Ovary (tissue), 9 donors: Measurements from ENCODE around the gene SNX7. TPM values are rescaled to one million over a fixed set of nuclear protein-coding genes. Genes with fewer than 3 reads are reported as not detected.

Source experiments
- DNase-seq, 5 donors: peaks; one replicate each; pipeline ENCODE4 v3.0.0-alpha.2; 2019 to 2020
- H3K27ac ChIP-seq, 2 donors: fragments of 200-600 bp; one replicate each; pipeline versions ENCODE4 v1.5.1 to v1.8.0; 2019 to 2022
- H3K27me3 ChIP-seq: fragments of 200-600 bp; one replicate; pipeline ENCODE4 v1.8.0; 2022
- H3K36me3 ChIP-seq: fragments of 200-600 bp; sonication (generic); one replicate; pipeline ENCODE4 v1.5.1; 2019
- H3K4me1 ChIP-seq: one replicate; pipeline ENCODE4 v1.8.1; 2013; ENCODE audit warnings: mild to moderate bottlenecking, moderate library complexity; ENCODE audit not compliant: insufficient read depth
- H3K4me3 ChIP-seq: fragments of 200-600 bp; sonication (generic); one replicate; pipeline ENCODE4 v1.5.1; 2017
- H3K9me3 ChIP-seq, 2 donors: fragments of 200-600 bp in 1 of 2; sonication (generic) in 1 of 2; one replicate each; pipeline versions ENCODE4 v1.5.1 to v1.8.1; 2013 to 2019; ENCODE audit warnings: mild to moderate bottlenecking in 1 of 2, moderate library complexity in 1 of 2
- EP300 ChIP-seq: sonication (generic); formaldehyde crosslinking; IDR thresholded peaks from one replicate; pipeline ENCODE4 v1.6.1; 2017; ENCODE audit warnings: antibody characterized with exemption
- POLR2A ChIP-seq: fragments of 450-650 bp; IDR thresholded peaks from one replicate; pipeline ENCODE4 v1.6.1; 2017; ENCODE audit warnings: antibody characterized with exemption, mild to moderate bottlenecking, moderate library complexity
- WGBS, 3 donors: extraction: QIAGEN DNeasy Blood & Tissue Kit in 1 of 3; methylation state at CpG; one replicate each; pipeline versions ENCODE4 v1.1.5 to v1.1.7; 2013 to 2017; 5-methylcytosine and 5-hydroxymethylcytosine counted together
- intact Hi-C, 4 donors: fragments of 100-400 bp; cut with DNase I; formaldehyde crosslinking; loops; one replicate each; pipeline versions ENCODE4 v1.11.0 to v1.15.1; 2022 to 2023
- polyA plus RNA-seq, 2 donors: library from polyadenylated mRNA; stranded (reverse); fragments of 200-250 nt in 1 of 2; fragments of 350-450 nt in 1 of 2; fragmentation: Illumina TruSeq in 1 of 2; extraction: RNeasy Lipid Tissue Mini Kit (QIAGEN cat#74804) in 1 of 2; gene quantifications; one replicate each; pipeline ENCODE4 v1.2.3, GENCODE V29; 2013 to 2014
- total RNA-seq, 7 donors: library from RNA; depleted of rRNA in 2 of 7; stranded (reverse); fragments of >200 nt in 2 of 7; fragmentation: NEBNext Ultra II Directional in 3 of 7; extraction: Animal tissue kit (Norgen Biotek cat#: 25700) in 3 of 7; gene quantifications; one replicate each; pipeline versions ENCODE4 v1.1.0 to v1.2.4, GENCODE V29; 2016 to 2023
- TF ChIP-seq, protein P1 (sequence below), 3 donors: fragments of 450-650 bp in 2 of 3; fragments of 200-600 bp in 1 of 3; IDR thresholded peaks; one replicate each; pipeline versions ENCODE4 v1.5.1 to v1.8.0; 2016 to 2022; ENCODE audit warnings: antibody characterized with exemption in 3 of 3, mild to moderate bottlenecking in 1 of 3
- donor health status: DM: no; HTN: no; CAD: no; lungs with moderate emphysema.
- donor health status: DM: no; HTN: no; CAD: no.
- donor health status: Bipolar disorder and iron deficiency.
- donor health status: DM: yes; HTN: yes; CAD: no.
- donor health status: DM: no; HTN: no; CAD: no.
- donor health status: DM: yes; HTN: yes; CAD: no.

The SNX7 gene
- total and polyA plus RNA-seq, 9 donors: 5.4 to 33.0 (median 11.7) TPM

GRCh38 chr1:98697781-98698180, 36.3 kb downstream of the SNX7 start:
- 87 to 98% (median 97%) methylated on average over 1 of the region's 1 CpG for WGBS, 3 donors
- intact Hi-C loops: no loop called here
- no peak overlapping the region for H3K27ac ChIP-seq
- DNase-seq: no peak
- no peaks in the 10 kb centered on the region for H3K4me1 ChIP-seq
- H3K27me3 ChIP-seq: no peaks in the 10 kb centered on the region
- H3K9me3 ChIP-seq: no peaks in the 10 kb centered on the region
- no peak overlapping the region for H3K4me3 ChIP-seq
- no peak for TF ChIP-seq EP300
- no peaks in the 10 kb centered on the region for H3K36me3 ChIP-seq

DNA sequence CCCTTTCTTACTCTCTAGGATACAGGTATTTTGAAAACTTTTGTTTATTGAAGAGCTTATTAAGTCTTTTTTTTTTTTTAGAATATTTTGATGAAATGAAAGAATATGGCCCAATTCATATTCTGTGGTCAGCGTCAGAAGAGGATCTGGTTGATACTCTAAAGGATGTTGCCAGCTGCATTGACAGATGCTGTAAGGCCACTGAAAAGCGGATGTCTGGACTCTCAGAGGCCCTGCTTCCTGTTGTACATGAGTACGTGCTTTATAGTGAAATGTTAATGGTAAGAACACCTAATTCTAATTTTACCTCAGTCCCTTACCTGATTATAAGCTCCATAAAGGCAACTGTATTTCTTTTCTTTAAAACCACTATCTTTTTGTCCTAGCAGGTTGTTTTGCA, 37.1 kb downstream of the SNX7 start:
- WGBS, 3 donors: 93 to 97% (median 94%) methylated on average over 3 of the region's 3 CpGs
- intact Hi-C loops: no loop called here
- H3K27me3 ChIP-seq: no peaks in the 10 kb centered on the region
- no peak overlapping the region for H3K4me3 ChIP-seq
- DNase-seq: no peak
- H3K27ac ChIP-seq: no peak overlapping the region
- no peaks in the 10 kb centered on the region for H3K4me1 ChIP-seq
- H3K9me3 ChIP-seq: no peaks in the 10 kb centered on the region
- no peaks in the 10 kb centered on the region for H3K36me3 ChIP-seq
- TF ChIP-seq POLR2A: no peak
- TF ChIP-seq, protein P1, sequence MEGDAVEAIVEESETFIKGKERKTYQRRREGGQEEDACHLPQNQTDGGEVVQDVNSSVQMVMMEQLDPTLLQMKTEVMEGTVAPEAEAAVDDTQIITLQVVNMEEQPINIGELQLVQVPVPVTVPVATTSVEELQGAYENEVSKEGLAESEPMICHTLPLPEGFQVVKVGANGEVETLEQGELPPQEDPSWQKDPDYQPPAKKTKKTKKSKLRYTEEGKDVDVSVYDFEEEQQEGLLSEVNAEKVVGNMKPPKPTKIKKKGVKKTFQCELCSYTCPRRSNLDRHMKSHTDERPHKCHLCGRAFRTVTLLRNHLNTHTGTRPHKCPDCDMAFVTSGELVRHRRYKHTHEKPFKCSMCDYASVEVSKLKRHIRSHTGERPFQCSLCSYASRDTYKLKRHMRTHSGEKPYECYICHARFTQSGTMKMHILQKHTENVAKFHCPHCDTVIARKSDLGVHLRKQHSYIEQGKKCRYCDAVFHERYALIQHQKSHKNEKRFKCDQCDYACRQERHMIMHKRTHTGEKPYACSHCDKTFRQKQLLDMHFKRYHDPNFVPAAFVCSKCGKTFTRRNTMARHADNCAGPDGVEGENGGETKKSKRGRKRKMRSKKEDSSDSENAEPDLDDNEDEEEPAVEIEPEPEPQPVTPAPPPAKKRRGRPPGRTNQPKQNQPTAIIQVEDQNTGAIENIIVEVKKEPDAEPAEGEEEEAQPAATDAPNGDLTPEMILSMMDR (IDR thresholded peaks at IDR 0.05): no peak
- no peak for TF ChIP-seq EP300

DNA sequence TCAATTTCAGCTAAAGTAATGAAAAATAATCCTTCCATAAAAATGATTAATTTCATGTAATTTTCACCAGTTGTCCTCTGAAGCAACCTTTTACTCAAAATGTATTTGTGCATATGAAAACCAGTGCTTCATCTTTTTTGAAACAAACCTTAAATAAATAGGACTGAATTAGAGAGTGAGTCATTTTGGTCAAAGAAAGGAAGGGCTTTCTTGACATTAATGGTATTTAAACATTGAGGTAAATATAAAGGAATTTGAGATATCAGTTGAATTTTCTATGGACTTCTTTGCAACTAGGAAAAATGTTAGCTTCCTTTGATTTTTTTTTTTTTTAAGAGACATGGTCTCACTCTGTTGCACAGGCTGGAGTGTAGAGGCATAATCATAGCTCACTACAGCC, 38.7 kb downstream of the SNX7 start:
- Histone ChIP-seq H3K27me3 (no peaks in the 10 kb centered on the region), H3K36me3 (no peaks in the 10 kb centered on the region), H3K9me3 (no peaks in the 10 kb centered on the region), H3K27ac (no peak overlapping the region), H3K4me3 (no peak overlapping the region), H3K4me1 (no peaks in the 10 kb centered on the region)
- DNase-seq: no peak
- intact Hi-C loops: no loop called here
- TF ChIP-seq, protein P1 (IDR thresholded peaks at IDR 0.05): no peak
- TF ChIP-seq POLR2A (no peak), EP300 (no peak)

DNA sequence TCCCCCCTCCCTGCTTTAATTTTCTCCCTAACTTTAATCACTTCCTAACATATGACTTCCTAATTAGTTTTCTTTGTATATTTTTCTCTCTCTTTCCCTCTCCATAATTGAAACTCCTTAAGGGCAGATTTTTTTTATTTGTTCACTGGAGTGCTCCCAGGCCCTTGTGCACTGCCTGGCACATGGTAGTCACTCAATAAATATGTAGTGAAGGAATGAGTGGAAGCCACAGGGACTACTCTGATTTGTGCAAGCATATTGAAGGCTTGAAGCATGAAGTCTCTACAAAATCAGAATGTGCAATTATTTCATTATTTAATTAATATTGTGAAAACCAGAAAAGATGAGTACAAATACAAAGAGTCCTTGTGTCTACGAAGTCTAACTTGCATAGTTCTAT, 41.5 kb downstream of the SNX7 start:
- Histone ChIP-seq H3K4me3 (no peak overlapping the region), H3K36me3 (no peaks in the 10 kb centered on the region), H3K27ac (no peak overlapping the region), H3K4me1 (no peaks in the 10 kb centered on the region), H3K9me3 (no peaks in the 10 kb centered on the region), H3K27me3 (no peaks in the 10 kb centered on the region)
- no peak for DNase-seq
- 94 to 100% (median 96%) methylated on average over 1 of the region's 1 CpG for WGBS, 3 donors
- intact Hi-C loops: no loop called here
- TF ChIP-seq POLR2A (no peak), EP300 (no peak)
- TF ChIP-seq, protein P1 (IDR thresholded peaks at IDR 0.05): no peak

DNA sequence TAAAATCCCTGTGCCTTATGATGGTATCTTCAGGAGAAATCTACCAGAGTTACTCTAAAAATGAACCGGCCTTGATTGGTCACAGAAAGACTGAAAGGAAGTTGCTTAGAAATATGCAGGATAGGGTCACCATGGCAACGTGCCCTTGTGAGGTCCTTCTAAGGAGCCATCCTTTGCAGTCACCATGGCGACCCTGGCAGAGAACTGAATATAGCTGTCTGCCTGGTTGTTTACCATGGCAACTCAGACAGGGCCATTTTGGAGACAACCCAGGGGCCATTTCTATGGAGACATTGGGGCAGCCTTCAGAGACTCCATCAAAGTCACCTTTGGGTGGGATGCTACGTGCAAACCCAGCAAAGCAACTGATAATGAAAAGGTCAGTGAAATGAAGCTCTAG, 43.0 kb downstream of the SNX7 start:
- DNase-seq: peak in 1 of 5 donors; percentile 8
- Histone ChIP-seq H3K4me1 (no peaks in the 10 kb centered on the region), H3K27me3 (no peaks in the 10 kb centered on the region), H3K9me3 (no peaks in the 10 kb centered on the region), H3K27ac (no peak overlapping the region), H3K4me3 (no peak overlapping the region), H3K36me3 (no peaks in the 10 kb centered on the region)
- no peak for TF ChIP-seq POLR2A
- TF ChIP-seq, protein P1 (IDR thresholded peaks at IDR 0.05): no peak
- TF ChIP-seq EP300: no peak
- intact Hi-C loops: no loop called here
- WGBS, 3 donors: 85 to 88% (median 87%) methylated on average over 4 of the region's 4 CpGs
